ENCODE data around the gene CEBPE.

GRCh38 chr14:23110579-23111365, 8.3 kb downstream of the CEBPE start:
- TF ChIP-seq POLR2A (IDR thresholded peaks at IDR 0.05) (no peak), CTCF (IDR thresholded peaks at IDR 0.05) (no peak), EP300 (IDR thresholded peaks at IDR 0.05) (no peak)
